HG03432 (cell line): ENCODE results near the gene CA12.
"Not testable (repeated sequence)": the region's sequence is repeated elsewhere in the genome, so short reads cannot be mapped to it uniquely, and the experiment has no call there.

ENCODE experiments used
- ATAC-seq: cut with Tn5 transposase; IDR thresholded peaks from one replicate; pipeline ENCODE4 v1.9.1; 2021; ENCODE audit warnings: mild to moderate bottlenecking, moderate library complexity; ENCODE audit not compliant: unreplicated experiment

The CA12 gene

DNA sequence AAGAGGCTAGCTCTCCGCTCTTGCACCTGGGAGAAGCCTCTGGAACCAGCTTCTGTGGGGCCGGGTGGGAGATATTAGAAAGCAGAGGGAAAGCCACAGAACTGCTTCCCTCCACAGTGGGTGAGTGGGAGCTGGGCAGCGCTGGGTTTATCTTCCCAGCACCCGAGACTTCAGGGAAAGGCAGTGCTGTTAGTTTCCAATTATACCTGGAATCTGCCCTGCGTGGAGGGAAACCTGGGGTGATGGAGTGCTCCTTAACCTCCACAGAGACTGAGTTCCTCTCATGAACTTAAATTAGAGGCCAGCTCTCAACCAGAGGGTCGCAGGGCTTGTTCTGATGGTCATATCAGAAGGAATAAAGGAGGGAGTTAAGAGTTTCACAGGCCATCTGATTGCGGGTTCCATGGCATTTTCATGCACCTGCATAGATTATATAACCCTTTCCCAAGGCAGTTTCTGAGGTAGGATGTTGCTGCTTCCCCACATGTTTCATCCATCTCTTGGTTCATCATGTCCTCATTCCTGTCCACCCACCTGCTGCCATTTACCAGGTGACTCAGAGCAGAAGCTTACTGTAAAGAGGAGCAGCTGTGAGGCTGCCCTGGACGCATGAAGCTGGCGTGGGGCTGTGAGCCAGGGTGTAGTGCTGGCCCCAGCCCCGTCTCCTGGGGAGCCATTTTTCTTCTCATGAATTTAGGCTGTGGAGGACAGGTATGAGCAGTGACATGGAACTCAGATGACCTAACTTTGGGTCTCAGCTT lies 42.5 kb downstream of the CA12 start:
- ATAC-seq: no peak

DNA sequence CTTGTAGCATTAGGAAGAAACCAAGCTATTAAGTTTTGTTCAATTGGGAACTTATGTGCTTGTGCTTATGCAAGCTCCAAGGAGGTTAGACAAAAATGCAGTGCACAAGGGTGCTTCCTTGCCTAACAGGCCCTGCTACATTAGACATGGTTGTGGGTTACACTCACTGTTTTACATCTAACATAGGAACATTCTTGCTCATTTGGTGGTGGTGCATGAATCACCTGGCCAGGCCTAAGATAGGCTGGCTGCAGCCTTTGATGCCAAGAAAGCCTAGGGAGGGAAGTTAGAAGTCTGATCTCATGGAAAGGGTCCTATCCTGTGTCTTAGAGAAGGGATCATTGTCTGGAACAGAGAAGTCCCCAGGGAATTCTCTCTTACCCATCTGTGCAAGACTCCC lies 43.5 kb downstream of the CA12 start:
- ATAC-seq: no peak

DNA sequence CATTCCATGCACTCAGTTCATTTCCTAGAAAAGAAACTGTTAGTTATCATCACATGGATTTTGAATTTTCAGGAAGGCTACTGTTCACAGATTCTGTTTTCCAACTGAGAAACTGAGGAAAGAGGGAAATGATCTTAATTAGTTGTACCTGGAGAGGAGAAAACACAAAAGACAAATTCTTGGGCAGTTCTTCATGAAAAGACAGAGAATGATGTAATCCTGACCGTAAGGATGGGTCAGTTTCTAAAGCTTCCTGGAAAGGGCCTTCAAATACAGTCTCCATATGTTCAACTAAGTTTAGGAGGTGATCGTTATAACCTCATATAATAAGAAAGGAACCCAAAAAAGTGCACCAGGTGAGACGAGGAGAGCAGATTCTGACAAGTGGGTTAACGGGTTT lies 44.6 kb downstream of the CA12 start:
- no peak for ATAC-seq

DNA sequence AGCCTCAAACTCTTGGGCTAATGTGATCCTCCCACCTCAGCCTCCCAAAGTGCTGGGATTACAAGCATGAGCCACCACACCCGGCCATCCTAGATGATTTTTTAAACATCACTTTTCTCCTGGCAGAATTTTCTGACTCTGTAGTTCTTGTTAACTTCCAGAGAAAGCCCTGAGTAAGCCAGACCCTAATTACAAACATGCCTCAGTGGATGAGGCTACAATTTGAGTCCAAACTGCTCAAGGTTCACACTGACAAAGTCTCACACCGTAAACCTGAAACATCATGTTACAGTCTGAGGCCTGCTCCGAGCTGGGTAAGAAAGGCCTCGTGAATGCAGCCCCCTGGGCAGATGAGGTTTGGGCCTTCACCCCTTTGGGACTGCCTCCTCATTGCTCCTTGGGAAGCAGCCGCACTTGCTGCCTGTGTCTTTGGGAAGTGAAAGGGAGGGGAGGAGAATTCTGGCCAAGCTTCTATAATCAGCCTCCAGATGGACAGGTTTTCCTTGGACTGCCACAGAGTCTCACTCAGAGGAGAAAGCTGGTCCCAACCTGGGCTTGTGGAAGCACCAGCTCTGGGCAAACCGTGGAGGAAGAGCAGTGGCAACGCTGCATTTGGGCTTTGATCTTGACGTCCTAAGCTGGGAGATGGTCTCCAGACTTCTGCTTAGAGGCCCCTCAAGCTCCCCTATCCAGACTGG lies 46.0 kb downstream of the CA12 start:
- ATAC-seq: no peak

DNA sequence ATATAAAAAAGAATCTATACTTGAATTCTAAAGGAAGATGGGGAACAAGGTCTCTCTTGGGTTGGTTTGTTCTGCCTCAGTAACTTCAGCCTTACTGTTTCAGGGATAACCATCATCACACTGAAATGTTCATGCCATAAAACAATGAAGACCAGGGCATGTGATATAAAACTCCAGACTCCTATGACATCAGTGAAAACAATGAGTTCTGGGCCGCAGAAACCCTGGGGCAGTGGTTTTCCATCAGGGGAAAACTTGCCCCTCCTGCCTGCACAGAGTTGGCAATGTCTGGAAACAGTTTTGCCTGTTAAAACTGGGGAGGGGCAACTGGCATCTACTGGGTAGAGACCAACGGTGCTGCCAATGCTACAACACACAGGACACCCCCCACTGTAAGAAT lies 46.8 kb downstream of the CA12 start:
- ATAC-seq: no peak

DNA sequence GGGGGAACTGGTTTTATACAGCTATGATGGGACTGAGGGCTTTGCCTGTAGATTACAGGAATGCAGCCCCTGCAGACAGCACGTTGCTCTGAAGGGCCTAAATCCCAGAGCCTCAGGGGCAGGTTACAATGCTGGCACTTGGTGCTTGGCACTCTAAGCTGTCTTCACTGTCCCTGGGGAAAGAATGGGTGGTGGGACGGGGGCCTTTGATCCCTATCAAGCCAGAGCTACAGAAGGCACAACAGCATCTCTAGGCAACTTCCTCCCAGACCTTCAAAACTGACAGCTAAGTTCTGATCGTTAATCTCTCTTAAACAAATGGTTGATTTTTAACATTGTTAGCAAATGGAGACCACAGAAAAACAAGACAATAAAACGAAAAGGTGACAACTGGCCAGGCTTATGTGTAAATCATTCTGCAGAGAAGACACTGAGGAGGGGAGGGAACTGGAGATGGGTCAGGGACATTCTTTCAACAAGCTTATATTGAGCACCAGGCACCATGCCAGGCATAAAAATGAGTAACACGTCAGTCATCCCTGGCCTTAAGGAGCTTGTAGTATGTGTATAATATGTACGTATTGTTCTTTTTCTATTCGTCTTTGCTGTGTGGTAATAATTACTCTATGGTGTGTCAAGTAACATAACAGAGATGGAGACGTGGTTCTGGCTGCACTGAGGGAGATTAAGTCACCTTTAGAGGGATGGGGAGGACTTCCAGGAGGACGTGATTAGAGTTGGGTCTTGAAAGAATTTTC lies 49.1 kb downstream of the CA12 start:
- ATAC-seq: no peak

DNA sequence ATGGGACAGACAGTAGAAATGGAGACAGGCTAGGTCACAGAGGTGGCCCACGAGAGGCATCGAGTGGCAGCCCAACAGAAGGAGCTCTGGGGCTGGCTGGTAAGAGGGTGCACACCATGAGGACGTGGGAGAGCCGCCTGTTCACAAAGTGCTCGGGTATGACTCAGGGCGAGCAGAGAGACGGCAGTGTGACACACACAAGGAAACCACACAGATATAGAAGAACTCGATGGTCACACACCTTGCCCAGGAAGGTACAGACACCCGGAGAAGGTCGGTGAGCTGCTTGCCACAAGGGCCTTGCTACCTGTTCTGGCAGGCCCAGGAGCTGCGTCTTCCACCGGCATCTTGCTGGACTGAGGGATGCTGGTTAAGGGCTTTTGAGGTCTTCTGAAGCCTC lies 50.2 kb downstream of the CA12 start:
- no peak for ATAC-seq

DNA sequence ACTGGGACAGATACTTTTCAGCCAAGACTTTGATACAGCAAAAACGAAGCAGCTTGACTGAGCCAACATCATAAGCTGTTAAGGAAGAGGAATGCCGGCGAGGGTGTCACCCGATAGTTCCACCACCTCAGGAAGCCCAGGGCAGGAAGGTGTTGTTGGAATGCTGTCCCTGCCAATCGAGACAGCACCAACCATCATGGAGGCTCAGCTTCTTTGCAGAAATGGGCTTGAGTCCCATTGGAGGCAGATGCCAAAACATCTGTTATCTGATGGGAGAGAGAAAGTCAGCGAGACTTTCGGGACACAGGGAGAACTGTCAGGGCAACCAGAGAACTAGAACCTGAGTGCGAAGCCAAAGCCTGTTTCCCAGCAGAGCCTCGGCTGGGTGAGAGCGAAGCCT lies 50.7 kb downstream of the CA12 start:
- ATAC-seq: no peak

DNA sequence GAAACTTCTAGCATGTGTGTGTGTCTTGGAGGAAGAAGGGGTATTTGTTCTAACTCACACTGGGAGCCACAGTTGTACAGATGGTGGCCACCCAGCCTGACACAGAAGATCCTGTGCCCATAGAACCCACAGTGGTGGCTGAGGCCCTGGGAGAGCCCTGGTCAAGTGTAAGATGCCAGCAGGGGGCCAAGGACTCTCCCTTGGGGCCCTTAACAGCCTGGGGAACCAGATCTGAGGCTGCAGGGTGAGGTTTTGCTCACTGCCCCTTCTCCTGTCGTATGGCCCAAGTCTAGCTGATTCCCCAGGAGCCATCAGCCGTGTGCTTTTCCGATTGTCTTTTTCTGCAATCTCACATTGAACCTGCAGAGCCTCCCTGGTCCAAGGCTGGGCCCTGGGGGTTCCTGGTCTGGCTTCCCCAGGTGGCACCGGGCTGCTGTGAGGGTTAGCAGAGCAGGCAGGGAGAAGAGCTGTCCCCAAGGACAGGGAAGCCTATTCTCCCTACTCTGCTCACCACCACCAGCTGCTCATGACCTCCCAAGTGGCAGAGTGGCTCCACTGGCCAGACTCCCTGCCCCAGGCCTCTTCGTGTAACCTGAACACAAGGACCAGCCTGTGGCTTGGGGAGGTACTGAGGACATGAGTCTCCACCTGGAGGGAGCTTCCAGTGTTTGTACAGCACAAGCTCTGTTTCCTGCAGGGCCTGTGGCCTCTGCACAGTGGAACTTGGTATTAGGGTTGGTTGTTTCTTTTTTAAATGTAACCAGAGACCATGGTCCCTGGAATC lies 51.9 kb downstream of the CA12 start:
- no peak for ATAC-seq

DNA sequence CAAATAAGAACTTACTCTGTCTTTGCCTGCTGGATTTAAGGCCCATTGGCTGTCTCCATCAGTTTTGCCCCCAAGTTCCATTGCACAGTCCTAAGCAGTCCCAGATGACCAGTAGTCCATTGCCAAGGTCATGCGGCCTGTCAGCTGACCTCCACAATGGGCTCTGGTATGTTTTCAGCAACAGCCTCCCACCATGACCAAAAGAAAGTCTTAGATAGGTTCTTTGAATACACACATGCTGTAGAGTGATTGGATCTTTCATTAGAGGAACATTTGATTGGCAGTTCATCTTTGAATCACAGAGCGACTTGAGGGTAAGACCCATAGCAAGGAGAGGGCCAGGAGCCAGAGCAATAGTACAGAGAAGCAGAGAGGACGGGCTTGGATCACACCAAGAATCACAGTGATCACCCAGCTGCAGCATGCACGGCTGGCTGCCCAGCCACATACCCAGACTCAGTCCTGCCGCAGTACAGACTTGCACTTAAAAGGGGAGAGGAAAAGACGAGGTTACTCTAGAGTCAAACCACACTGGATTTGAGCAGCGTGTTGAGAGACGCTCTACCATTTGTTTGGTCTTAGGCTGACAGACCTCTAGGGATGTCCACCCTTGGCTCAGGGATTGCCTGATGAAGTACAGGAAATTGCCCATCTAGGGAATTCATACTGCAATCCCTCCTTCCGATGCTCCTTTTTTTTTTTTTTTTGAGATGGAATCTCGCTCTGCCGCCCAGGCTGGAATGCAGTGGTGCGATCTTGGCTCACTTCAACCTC lies 53.8 kb downstream of the CA12 start:
- ATAC-seq: no peak

DNA sequence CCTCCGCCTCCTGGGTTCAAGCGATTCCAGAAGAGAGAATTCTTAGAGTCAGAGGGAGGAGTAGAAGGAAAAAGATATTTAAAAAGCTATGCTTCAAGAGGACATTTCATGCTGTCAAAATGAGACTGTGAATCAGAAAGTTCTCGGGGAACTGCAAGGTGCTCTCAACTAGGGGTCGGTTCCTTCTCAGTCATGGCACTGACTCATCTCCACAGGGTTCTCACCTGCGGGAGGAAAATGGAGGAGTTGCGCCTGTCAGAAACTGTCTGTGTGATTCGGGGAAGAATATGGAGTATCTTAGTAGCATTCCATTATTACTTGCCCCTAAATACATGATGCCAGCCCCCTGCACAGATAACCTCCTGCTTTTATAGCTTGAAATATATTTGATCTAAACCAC lies 56.9 kb downstream of the CA12 start:
- no peak for ATAC-seq

DNA sequence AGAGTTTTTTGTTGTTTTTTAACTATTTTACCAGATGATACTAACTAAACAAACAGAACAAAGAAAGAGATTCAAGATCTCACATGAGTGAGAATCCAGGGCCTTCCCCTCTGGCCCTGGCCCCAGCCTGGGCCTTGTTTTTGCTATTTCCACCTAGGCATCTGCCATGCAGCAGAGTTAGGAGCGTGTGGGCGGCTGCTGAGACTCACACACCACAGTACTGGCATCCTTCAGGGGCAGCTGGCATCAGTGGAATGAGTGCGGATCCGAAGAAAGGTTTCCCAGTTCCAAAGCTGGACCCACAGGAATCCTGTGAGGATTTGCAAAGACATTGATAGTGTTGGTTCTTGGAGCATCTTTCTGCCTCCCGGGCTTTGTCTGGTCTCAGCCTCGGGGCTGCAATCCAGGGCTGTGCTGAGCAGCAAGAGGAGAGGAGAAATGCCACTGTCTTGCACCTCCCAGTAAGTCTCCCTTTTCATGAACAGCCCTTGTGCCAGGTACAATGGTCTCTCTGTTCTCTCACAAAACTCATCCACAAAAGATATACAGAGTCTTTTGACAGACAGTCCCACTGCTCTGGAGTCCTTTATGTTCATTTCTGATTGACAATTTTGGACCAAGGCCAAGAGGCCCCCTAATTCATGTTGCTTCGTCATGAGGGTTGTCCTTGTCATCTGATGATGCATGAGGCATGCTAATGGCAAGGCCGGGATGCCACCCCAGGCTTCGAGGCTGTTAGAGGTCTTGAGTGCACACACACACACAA lies 57.7 kb downstream of the CA12 start:
- ATAC-seq: no peak

DNA sequence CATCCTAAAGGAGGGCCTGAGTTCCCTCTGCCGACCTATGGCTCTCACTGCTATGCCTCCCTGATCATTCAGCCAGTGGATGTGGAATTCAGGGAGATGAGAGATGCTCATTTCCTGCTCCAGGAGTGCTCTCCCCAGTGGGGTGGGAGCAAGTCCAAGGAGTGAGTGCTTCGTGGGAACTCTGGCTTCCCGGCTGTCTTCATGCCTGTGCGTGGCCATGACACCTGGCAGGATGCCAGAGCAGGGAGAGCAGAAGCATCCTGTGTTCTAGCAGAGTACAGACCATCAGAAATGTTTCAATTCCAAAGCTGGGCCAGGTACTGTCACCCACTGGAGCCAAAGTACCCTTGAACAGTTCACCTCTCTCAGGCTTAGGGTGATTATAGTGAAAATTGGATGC lies 59.1 kb downstream of the CA12 start:
- ATAC-seq: no peak

DNA sequence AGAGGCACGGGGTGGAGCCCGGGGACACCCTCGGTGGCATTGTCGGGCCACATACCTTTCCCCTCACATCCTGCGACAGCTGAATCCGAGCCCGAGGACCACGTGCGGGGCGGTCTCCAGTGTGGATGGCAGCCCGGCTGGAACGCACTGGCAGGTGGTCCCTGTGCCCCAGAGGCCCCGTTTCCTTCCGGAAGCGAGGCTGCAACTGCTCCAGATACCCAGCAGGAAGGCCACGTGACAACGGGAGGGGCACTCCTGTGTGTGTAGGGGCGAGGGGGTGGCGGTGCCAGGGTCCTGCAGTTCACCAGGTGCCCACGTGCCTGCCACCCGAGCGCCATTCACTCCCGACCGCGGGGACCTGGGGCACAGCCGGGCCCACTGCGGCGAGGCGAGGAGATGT lies 60.2 kb downstream of the CA12 start:
- ATAC-seq: no peak

DNA sequence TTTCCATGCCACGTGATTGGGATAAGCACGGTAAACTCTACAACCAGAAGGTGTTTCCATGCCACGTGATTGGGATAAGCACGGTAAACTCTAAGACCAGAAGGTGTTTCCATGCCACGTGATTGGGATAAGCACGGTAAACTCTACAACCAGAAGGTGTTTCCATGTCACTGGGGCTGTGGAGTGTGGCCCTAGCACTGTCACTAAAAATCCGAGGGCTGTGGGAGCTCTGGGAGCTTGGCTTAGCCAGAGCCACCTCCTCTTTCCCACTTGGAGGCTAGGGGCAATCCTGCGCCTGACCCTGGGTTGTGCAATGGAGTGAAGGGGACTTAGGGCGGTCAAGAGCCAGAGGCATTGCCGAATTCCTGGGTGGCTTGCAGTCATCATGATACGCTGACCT lies 60.7 kb downstream of the CA12 start:
- not testable (repeated sequence) for ATAC-seq

DNA sequence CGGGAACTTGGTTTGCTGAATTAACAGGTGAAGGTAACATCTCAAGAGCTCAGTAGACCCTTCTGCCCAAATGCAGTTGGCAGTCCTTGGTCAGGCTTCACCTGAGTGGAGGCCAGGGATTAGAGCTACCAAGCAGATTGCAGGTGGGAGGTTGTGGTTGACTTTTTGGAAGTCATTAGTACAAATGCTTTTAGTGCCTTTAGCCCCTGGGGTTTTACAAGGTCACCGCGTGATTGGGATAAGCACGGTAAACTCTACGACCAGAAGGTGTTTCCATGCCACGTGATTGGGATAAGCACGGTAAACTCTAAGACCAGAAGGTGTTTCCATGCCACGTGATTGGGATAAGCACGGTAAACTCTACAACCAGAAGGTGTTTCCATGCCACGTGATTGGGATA lies 61.2 kb downstream of the CA12 start:
- not testable (repeated sequence) for ATAC-seq

DNA sequence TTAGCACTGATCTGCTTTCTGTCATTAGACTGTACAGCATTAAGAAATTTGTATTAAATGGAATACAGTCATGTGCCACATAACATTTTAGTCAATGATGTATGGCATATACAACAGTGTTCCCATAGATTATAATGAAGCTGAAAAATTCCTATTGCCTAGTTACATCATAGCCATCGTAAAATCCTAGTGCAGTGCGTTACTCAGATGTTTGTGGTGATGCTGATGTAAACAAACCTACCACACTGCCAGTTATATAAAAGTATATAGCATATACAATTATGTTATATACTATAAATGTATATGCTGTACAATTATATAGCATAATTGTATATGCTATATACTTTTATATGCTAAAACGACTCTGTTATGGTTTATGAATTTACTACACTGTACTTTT lies 62.6 kb downstream of the CA12 start:
- ATAC-seq: no peak

DNA sequence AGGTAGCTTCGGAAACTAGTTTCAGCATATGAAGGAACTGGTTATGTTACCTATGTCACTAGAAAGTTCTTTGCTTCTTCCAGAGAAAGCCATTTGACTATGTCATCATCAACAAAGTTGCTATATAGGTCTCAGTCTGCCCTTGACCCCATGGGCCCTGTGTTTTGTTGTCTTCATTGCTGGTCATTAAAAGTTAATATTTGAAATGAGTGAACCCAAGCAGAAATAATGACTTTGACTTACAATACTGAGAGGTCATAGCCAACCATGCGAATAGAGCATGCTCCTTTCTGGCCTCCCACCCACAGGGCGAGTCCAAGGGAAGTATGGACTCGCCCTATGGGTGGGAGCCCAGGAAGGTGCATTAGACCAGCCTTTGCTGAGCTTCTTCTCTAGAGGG lies 63.3 kb downstream of the CA12 start:
- ATAC-seq: no peak

DNA sequence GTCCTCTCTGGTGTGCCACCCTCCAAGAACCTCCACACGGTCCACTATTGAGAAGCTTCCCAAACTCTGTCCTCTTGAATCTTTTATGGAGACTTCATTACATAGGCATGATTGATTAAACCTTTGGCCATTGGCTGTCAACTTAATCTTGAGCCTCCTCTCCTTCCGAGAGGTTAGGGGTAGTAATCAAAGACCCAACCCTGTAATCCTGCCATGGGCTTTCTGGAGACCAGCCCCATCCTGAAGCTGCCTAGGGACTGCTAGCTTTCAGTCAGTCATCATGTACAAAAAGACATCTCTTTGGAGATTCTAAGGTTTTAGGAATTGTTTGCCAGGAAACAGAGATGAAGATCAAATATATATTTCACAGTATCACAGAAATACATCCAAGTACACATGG lies 67.2 kb downstream of the CA12 start:
- no peak for ATAC-seq

DNA sequence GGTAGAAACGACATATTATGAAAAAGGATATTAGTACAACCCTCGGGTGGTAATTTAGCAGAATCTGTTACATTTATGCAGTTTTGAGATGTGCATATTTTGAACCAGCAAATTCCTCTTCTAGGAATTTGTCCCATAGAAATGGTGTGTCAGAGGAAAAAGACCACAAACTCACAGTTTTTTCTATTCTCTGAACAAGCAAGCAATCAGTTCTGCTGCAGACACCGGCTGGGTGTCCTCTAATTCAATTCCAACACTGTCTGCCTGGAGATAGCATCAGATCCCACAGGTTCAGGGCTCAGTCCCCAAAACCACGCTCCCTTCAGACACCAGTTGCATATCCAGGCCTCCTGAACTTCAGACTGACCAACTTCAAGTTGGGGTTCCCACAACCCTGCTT lies 67.8 kb downstream of the CA12 start:
- no peak for ATAC-seq
